HAP-1 (cell line): ENCODE results near the gene ZNF382.
A peak's percentile ranks its signal among the peaks of the same experiment; 100 is the strongest.
"Not testable (repeated sequence)": the region's sequence is repeated elsewhere in the genome, so short reads cannot be mapped to it uniquely, and the experiment has no call there.

ENCODE experiments used
- DNase-seq, 2 experiments: peaks; one replicate each; pipeline ENCODE4 v3.0.0-alpha.2; 2016 to 2020; ENCODE audit warnings: low spot score in 2 of 2
- H3K27me3 ChIP-seq: fragments of 250-450 bp; sonication (Bioruptor Pico); 2 replicates; pipeline ENCODE4 v1.5.1; 2020; ENCODE audit warnings: low read depth, mild to moderate bottlenecking, moderate library complexity
- H3K36me3 ChIP-seq: fragments of 250-450 bp; sonication (Bioruptor Pico); replicated peaks from 2 replicates; pipeline ENCODE4 v1.5.1; 2020; ENCODE audit warnings: mild to moderate bottlenecking
- H3K4me1 ChIP-seq: fragments of 250-450 bp; sonication (Bioruptor Pico); 2 replicates; pipeline ENCODE4 v1.5.1; 2020; ENCODE audit warnings: mild to moderate bottlenecking
- H3K4me3 ChIP-seq: fragments of 250-450 bp; sonication (Bioruptor Pico); 2 replicates; pipeline ENCODE4 v1.5.1; 2020; ENCODE audit warnings: mild to moderate bottlenecking, moderate library complexity
- H3K9me3 ChIP-seq: fragments of 250-450 bp; sonication (Bioruptor Pico); 2 replicates; pipeline ENCODE4 v1.5.1; 2020; ENCODE audit warnings: mild to moderate bottlenecking, moderate library complexity
- in situ Hi-C: fragments of 300-500 bp; cut with MboI; formaldehyde crosslinking; loops from 3 replicates; pipeline ENCODE4 v1.14.3; 2020; ENCODE audit warnings: low sequenced_read_pairs, inconsistent platforms, mixed read lengths

Gene ZNF382

DNA sequence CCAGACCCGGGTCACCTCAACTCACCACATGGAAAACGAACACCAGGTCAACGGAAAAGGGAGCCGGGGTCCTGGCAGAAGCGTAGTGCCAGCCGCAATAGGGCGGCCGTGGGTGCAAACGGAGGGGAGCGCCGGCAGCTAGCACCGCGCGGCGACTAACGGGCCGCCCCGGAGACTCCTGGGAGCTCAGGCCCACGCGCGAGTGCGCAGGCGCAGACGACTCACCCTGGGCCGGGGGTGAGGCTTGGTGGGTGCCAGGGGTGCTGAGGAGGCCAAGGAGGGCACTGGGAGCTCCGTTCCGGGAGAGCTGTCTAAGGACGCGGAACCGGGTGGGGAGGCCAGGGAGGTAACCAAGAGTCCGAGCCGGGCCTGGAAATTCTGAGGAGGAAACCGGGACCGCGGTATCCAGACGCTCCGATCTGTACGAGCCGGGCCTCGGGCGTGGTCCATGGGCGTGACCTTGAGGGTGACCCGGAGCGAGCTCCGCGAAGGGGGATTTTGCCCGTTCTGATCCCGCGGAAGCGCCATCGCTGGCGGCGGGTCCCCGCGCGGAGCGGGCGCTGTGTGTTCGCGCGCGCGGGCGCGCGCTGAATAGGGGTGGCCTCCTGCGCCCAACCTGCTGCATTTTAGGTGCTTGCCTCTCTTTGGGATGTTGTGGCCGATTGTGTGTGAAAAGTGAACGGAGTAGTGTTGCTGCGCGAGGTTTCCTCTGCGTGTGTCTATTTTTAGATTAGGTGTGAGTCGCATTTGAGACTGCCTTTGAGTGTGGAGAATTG is at the start of gene ZNF382:
ZNF382 (plus strand) TSS at position 213 of the 776 bp plus-strand sequence. CDS start 4,602 bp downstream, outside the sequence.
- peak within 1 kb of the TSS; percentile 78 for H3K4me3 ChIP-seq
- H3K9me3 ChIP-seq = no peaks in the 10 kb centered on the region

DNA sequence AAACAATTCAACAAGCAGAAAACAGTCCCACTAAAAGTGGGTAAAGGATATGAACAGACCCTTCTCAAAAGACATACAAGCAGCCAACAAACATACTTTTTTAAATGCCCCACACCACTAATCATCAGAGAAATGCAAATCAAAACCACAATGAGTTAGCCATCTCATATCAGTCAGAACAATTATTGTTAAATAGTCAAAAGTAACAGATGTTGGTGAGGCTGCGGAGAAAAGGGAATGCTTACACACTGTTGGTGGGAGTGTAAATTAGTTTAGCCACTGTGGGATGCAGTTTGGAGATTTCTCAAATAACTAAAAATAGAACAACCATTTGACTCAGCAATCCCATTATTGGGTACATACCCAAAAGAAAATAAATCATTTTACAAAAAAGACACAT is 40.7 kb upstream of the ZNF382 start:
- Histone ChIP-seq H3K27me3 (no peaks in the 10 kb centered on the region), H3K36me3 (peaks cover 3% of the 10 kb centered on the region; the same call in 1 of the 2 replicates), H3K4me3 (no peak overlapping the region), H3K9me3 (peaks cover 6% of the 10 kb centered on the region; the same call in 1 of the 2 replicates), H3K4me1 (no peaks in the 10 kb centered on the region)
- DNase-seq = no peak
- in situ Hi-C loops = no loop called here

More for the DNA sequence above, at the start of gene ZNF382:
- DNase-seq = peak; percentile 67 to 88
- Histone ChIP-seq H3K4me1 (no peaks in the 10 kb centered on the region), H3K27me3 (no peaks in the 10 kb centered on the region), H3K36me3 (peaks cover 13% of the 10 kb centered on the region)
- in situ Hi-C loops = no loop called here

DNA sequence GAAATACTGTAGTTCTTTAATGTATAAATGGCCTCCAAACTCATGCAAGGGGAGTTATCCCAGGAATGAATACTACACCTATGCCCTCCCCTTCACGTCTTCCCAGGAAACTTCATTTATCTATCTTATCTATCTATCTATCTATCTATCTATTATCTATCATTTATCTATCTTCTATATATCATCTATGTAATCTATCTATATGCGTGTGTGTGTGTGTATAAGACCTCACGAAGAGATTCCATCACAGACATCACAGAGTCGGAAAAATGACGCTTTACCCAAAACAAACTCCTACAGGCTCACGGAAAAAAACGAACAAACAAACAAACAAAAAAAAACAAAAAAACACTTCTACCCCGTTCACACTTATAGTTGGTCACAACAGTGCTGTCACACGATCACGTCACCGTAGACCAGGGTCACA is 32.5 kb upstream of the ZNF382 start:
- DNase-seq = no peak
- H3K9me3 ChIP-seq = peaks cover 1% of the 10 kb centered on the region; the same call in 1 of the 2 replicates
- peaks cover 7% of the 10 kb centered on the region for H3K36me3 ChIP-seq
- in situ Hi-C loops = no loop called here
- peak overlapping the region; percentile 82 for H3K4me3 ChIP-seq
- H3K27me3 ChIP-seq = no peaks in the 10 kb centered on the region
- H3K4me1 ChIP-seq = peaks cover 4% of the 10 kb centered on the region; the same call in 1 of the 2 replicates

DNA sequence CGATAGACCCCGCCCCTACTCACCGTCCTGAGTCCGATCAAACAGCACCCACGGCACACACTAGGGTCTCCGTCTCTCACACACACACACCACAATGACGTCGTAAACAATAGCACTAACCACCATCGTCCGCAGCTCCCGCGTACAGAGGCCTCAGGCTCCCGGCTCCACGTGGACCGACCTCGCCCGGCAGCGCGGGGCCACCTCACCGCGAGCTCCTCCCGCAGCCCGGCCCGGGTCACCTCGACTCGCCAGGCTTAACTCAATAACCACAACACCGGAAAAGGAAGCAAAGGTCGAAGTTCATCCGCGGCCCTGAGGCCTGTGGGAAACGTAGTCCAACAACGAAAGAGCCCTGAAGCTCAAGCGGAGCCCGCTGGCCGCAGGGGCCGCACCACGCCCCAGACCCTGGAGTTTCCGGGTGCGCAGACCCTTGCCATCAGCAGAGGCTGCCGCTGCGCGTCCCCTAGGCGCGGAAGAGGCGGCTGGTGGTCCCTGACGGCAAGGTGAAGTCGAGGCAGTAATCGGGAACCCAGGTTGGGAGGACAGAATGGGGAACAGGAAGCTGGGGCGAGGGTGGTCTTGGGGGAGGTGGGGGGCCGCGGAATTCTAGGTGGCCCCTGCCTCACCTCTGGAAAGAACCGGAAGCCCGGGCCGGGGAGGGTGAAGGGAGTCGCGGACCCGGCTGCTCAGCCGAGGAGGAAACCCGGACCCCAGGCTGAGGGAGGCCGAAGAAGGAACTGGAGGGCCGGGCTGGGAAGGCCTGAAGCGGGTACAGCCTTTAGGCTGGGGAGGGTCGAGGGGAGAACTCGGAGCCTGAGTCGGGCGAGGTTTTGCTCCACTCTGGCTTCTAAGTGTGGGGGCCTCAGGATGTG is 31.9 kb upstream of the ZNF382 start, which contains the start of gene ZNF529:
ZNF529 (minus strand) TSS at position 273 of the 875 bp plus-strand sequence. CDS start 946 bp downstream, outside the sequence.
- peak; percentile 91 to 92 for DNase-seq
- Histone ChIP-seq H3K27me3 (no peaks in the 10 kb centered on the region), H3K4me1 (peaks cover 4% of the 10 kb centered on the region; the same call in 1 of the 2 replicates), H3K36me3 (peaks cover 4% of the 10 kb centered on the region), H3K9me3 (no peaks in the 10 kb centered on the region; the same call in 1 of the 2 replicates), H3K4me3 (peak within 1 kb of the TSS; percentile 82)
- in situ Hi-C loops = no loop called here

DNA sequence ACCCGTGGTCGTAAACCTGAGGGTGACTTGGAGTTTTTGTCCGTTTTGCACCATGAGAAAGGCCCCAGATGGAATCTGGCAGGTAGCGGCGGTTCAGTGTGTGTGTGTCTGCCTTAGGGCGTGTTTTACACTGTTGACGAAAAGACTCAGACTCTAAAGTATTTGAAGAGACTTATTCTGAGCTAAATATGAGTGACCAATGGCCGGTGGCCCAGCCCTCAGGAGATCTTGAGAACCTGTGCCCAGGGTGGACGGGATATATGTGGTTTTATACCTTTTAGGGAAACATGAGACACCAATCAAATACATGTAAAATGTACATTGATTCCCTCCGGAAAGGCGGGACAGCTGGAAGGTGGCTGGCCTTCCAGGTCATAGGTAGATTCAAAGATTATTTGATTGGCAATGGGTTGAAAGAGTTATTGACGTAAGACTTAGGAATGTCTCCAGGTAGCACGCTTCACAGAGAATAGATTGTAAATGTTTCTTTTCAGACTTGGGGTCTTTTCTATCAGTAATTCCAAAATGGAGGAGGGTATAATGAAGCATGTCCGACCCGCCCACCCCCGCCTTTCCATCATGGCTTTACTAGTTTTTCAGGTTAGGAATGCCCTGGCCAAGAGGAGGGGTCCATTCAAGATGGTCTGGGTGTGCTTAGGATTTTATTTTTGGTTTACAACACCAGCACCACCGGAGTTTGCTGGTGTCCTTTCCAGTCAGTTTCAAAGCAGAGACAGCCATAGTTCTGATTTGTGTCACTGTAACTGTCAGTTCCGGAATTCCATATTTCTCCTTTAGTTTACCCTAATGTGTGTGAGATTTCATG is 31.0 kb upstream of the ZNF382 start:
- Histone ChIP-seq H3K27me3 (no peaks in the 10 kb centered on the region), H3K36me3 (peaks cover 5% of the 10 kb centered on the region), H3K4me1 (peaks cover 4% of the 10 kb centered on the region; the same call in 1 of the 2 replicates), H3K9me3 (peaks cover under 1% of the 10 kb centered on the region), H3K4me3 (peak overlapping the region; percentile 82)
- DNase-seq = peak in 1 of 2 experiments; percentile 10
- in situ Hi-C loops = no loop called here

DNA sequence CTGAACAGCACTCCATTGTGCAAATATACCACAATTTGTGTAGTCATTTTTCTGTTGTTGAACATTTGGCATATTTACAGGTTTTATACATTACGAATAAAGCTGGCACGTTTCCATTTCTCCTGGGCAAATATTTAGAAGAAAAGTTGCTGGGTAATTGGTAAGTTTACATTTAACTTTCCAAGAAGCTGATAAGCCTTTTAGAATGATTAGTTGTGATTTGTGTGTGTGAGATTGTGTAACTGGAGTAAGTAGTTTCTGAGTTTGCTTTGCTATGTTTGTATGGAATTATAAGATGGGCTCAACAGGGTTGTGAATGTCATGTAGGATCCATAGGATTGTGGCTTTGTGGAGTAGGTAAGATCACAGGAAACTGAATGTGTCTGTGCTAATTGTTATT is 30.4 kb upstream of the ZNF382 start:
- DNase-seq = no peak
- Histone ChIP-seq H3K9me3 (peaks cover 5% of the 10 kb centered on the region), H3K36me3 (peaks cover 10% of the 10 kb centered on the region), H3K4me3 (peak overlapping the region; percentile 82), H3K4me1 (peaks cover 4% of the 10 kb centered on the region; the same call in 1 of the 2 replicates), H3K27me3 (no peaks in the 10 kb centered on the region)
- in situ Hi-C loops = no loop called here

DNA sequence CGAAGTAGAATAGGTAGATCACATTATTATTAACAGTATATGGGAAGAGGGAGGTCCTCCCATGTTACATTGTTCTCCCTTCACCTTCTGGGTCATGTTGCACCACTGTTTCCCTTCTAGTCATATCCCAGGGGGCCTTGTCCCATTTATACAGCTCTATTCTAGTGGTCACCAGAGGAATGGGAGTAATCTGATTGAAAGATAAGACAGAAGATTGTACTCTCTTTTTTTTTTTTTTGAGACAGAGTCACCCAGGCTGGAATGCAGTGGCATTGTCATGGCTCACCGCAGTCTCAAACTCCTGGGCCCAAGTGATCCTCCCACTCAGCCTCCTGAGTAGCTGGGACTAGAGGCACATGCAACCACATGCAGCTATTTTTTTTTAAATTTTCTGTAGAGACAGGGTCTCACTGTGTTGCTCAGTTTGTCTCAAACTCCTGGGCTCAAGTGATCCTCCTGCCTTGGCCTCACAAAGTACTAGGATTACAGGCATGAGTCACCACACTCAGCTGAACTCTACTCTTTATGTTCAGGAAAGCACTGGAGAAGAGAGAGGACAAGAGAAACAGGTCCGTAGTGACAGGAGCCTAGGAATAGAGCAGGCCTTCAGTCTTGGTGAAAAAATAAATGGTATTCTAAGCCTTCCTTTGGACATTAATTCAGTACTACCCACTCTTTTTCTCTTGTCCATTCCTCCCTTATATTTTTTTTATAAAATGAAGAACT is 27.7 kb upstream of the ZNF382 start:
- peaks cover 5% of the 10 kb centered on the region for H3K9me3 ChIP-seq
- H3K27me3 ChIP-seq = no peaks in the 10 kb centered on the region
- peaks cover 32% of the 10 kb centered on the region for H3K36me3 ChIP-seq
- peaks cover 4% of the 10 kb centered on the region; the same call in 1 of the 2 replicates for H3K4me1 ChIP-seq
- DNase-seq = no peak
- in situ Hi-C loops = no loop called here
- no peak overlapping the region for H3K4me3 ChIP-seq

DNA sequence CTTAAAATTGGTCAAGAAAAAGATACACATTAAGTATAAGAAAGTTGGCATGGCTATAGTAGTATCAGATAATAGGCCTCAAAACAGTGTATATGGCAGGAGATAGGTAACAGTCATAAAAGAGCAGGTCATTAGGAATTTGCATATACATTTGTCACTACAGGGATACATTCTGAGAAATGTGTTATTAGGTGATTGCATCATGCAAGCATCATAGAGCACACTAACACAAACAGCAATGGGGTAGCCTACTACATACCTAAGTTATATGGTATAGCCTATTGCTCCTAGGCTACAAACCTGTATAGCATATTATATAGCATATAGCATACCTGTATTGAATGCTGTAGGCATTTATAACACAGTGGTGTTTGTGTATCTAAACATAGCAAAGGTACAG is 25.9 kb upstream of the ZNF382 start:
- peaks cover 35% of the 10 kb centered on the region for H3K36me3 ChIP-seq
- DNase-seq = no peak
- H3K4me3 ChIP-seq = no peak overlapping the region
- peaks cover 4% of the 10 kb centered on the region; the same call in 1 of the 2 replicates for H3K4me1 ChIP-seq
- peaks cover 5% of the 10 kb centered on the region for H3K9me3 ChIP-seq
- H3K27me3 ChIP-seq = no peaks in the 10 kb centered on the region
- in situ Hi-C loops = no loop called here

DNA sequence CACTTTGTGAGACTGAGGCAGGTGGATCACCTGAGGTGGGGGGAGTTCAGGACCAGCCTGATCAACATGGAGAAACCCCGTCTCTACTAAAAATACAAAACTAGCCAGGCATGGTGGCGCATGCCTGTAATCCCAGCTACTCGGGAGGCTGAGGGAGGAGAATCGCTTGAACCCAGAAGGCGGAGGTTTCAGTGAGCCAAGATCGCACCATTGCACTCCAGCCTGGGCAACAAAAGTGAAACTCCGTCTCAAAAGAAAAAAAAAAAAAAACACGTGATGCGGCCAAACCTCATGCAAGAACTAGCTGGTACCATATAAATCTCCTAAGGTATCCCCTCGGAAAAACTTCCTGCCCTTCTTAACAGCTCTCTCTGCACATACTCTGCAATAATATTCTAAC is 2.4 kb upstream of the ZNF382 start:
- H3K4me3 ChIP-seq, H3K36me3 ChIP-seq, H3K27me3 ChIP-seq, in situ Hi-C loops, DNase-seq, H3K4me1 ChIP-seq, H3K9me3 ChIP-seq: not testable (repeated sequence)

DNA sequence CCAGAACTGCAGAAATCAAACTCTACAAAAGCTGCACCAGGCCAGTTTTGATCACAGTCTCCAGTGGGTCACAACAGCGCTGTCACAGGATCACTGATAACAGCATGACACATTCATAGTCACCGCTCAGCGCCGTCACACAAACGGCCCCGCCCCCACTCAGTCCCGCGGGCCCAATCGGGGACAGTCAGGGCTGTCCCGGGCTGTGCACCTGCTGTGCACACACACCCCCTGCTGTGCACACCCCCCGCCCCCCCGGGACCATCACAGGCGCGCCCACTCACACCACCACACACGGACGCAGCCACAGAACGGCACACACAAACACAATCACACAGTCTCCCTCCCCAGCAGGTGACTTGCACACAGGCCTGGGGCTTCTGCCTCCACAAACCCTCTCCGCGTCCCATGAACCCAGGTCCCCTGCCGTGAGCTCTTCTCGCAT is 435 bp upstream of the ZNF382 start:
- peak; percentile 7 to 76 for DNase-seq
- H3K4me3 ChIP-seq = peak overlapping the region; percentile 78
- no peaks in the 10 kb centered on the region for H3K9me3 ChIP-seq
- H3K27me3 ChIP-seq = no peaks in the 10 kb centered on the region
- in situ Hi-C loops = no loop called here
- peaks cover 9% of the 10 kb centered on the region for H3K36me3 ChIP-seq
- no peaks in the 10 kb centered on the region for H3K4me1 ChIP-seq

DNA sequence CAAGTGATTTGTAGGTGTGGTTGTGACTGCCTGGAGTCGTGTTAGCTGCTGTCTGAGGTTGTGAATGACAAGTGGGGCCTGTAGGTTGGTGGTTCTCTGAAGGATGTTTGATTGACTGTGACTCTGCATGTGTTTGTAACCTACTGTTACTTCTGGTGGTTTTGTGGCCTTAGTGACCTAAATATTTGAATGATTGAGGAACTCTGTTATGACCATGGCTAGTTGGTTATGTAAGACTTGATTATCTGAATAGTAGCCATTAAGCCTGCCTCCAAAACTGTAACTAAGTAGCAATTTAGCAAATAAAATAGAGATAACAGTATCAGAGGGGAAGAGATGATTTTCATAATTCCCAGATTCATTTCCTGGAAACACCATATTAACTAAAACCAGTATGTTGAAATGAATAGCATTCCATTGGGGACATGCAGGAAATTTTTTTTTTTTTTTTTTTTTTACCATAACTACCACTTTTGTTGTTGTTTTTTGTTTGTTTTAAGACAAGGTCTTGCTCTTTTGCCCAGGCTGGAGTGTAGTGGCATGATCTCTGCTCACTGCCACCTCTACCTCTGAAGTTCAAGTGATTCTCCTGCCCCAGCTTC is 865 bp downstream of the ZNF382 start:
- peak overlapping the region; percentile 78 for H3K4me3 ChIP-seq
- no peaks in the 10 kb centered on the region for H3K27me3 ChIP-seq
- no peaks in the 10 kb centered on the region for H3K9me3 ChIP-seq
- peaks cover 19% of the 10 kb centered on the region for H3K36me3 ChIP-seq
- in situ Hi-C loops = no loop called here
- no peaks in the 10 kb centered on the region for H3K4me1 ChIP-seq
- peak in 1 of 2 experiments; percentile 8 for DNase-seq

DNA sequence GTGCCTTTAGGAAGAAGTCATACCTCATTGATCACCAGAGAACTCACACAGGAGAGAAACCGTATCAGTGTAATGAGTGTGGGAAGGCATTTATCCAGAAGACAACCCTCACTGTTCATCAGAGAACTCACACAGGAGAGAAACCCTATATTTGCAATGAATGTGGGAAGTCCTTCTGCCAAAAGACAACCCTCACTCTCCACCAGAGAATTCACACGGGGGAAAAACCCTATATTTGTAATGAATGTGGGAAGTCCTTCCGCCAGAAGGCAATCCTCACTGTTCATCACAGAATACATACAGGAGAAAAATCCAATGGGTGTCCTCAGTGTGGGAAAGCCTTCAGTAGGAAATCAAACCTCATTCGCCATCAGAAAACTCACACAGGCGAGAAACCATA is 21.9 kb downstream of the ZNF382 start:
- in situ Hi-C loops = no loop called here
- Histone ChIP-seq H3K27me3 (no peaks in the 10 kb centered on the region), H3K4me3 (no peak overlapping the region), H3K9me3 (peaks cover 15% of the 10 kb centered on the region), H3K4me1 (no peaks in the 10 kb centered on the region), H3K36me3 (peaks cover 6% of the 10 kb centered on the region)
- DNase-seq = no peak
